Measurements from ENCODE around the gene ZBTB6.

Gene ZBTB6, protein sequence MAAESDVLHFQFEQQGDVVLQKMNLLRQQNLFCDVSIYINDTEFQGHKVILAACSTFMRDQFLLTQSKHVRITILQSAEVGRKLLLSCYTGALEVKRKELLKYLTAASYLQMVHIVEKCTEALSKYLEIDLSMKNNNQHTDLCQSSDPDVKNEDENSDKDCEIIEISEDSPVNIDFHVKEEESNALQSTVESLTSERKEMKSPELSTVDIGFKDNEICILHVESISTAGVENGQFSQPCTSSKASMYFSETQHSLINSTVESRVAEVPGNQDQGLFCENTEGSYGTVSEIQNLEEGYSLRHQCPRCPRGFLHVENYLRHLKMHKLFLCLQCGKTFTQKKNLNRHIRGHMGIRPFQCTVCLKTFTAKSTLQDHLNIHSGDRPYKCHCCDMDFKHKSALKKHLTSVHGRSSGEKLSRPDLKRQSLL

DNA sequence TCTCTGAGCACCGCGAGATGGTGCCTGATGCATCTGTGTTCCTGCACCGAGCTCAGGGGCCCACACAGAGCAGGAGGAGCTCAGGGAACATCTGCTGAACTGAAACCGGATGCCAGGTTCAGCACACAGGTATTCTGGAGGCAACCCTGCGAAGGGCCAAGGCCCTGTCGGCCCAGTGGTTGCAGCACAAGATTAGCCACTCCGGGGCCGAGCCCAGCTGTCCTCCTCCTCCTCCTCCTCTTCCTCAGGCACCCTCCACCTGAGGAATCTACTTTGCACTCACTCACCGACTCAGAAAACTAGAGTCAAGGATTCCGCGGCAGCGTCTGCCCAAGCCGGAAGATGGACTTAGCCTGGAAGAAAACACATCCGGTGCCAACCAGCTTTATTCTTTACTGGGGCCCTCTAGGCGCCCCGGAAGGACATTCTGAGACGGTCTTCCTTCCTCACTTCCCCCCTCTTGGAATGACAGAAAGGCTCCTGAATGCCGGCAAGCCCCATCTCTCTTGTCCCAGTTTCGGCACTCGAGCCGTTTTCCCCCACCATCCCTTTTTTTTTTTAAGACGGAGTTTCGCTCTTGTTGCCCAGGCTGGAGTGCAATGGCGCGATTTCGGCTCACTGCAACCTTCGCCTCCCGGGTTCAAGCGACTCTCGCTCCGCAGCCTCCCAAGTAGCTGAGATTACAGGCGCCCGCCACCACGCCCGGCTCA, at the start of gene ZBTB6:
TSS of gene ZBTB6 (minus strand) at position 360 of the 710 bp plus-strand sequence. CDS start 1,251 bp downstream, outside the sequence.
- peak; percentile 23 to 26 for DNase-seq (ENCODE audit: low read depth in 2 of 2)

DNA sequence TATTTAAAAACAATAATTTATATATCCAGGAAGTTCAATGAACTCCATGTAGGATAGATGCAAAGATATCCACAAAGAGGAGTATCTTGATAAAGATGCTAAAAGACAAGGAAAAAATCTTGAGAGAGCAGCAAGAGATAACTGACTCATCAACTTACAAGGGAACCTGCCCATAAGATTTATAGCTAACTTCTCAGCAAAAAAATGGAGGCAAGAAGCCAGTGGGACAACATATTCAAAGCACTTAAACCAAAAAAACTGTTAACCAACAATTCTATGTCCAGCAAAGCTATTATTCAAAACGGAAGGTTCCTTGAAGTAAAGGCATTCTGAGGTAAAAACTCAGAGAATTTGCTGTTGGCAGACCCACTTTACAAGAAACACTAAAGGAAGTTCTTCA, 48.0 kb upstream of the ZBTB6 start:
- DNase-seq (ENCODE audit: low read depth in 2 of 2): no peak

DNA sequence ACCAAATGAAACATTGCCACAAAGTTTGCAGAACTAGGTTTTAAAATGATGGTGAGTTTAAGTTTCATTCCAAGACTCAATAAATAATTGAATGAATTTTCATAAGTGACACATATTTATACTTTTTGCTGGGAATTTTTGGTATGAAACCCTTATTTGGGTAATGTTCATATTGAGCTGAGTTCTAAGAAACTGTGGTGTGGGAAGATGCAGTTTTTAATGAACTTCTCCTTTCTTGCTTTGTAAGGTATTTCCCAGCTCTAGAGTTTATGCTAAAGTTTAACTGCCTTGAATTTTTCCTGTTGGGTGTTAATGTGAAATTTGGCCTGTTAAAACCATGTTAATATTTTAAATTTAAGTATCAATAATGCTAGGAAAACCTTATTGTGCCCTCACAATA, 42.8 kb upstream of the ZBTB6 start:
- no peak for DNase-seq (ENCODE audit: low read depth in 2 of 2)

DNA sequence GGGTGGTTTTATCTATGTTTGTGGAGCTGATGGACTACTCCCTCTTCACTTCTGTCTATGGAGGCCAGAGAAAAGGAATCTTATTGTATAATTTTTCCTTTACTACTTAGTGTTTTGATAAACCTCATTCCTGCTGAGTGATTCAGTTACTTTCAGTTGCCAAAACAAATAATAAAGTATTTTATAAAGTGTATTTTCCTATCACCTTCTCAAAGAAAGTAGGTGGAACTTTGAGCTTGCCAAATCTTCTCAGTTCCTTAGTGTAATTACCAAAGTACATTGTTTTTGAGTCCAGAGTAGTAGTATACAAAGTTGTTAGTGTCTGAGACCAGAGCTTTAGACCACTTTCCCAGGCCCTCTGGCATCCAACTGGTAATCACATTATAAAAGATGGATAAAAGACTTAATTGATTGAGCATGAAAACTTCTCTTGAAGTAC, 41.1 kb upstream of the ZBTB6 start:
- DNase-seq (ENCODE audit: low read depth in 2 of 2): no peak

DNA sequence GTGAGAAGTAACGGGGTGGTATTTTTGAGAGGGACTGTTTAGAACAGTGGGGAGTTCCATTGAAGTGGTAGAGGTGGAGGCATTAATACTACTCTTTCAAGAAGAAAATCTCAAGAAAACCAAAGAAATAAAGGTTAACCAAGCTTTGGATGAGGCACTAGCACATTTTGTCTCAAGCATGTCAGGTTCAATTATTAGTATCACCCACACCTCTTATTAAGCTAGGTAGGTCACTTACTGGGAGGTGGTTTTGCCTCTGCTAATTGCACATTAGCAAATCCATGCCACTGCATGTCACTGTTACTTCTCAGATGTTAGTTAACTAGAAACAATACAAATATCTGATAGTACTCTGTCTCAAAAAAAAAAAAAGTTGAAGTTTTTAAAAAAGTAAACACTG, 37.9 kb upstream of the ZBTB6 start:
- DNase-seq (ENCODE audit: low read depth in 2 of 2): no peak

DNA sequence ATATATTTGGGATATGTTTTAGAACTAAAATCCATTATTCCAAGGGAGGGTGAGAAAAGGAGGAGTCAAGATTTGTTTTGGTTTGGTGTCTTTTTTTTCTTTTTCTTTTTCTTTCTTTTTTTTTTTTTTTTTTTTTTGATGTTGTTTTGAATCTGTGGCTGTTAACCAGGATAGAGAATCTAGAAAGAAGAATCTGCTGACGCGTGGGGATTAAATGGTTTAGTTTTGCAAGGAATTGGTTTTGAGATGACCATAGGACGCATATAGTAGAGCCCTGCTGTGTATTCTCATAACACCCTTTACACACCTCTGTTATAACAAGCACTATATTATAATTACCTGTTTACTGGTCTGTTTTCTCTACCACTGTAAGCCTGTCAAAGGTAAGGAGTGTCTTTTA, 37.1 kb upstream of the ZBTB6 start:
- no peak for DNase-seq (ENCODE audit: low read depth in 2 of 2)

DNA sequence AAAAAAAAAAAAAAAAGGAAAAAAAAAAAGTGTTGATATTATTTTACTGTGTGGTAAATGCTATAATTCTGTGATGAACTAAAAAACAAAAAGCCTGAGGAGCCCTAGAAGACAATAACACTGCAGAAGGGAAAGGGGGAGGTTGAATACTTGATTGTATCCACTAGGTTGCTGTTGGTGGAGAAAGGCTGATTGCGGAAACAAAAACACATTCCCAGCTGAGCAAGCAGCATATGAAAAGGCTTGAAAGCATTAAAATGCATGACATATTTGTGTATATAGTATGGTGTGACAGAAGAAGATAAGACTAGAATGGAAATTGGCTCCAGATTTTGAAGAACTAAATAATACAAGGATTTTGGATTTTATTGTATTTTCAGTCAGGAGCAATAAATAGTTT, 36.6 kb upstream of the ZBTB6 start:
- no peak for DNase-seq (ENCODE audit: low read depth in 2 of 2)

DNA sequence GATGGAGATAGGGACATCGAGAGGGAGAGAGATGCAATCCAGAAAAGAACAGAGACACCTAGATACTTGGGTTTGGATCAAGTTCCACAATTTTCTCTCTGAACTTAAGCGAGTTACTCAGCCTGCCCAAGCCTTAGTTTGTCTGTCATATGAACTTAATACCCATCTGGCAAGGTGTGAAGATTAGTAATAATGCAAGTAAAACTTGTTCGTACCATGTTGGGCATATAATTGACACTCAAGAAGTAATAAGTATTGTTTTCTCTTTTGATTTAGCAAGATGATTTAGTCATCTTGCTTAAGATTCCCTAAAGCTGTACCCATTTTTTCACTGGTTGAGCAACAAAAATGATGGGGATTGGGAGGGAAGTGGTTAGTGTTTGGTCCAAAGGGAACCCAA, 35.2 kb upstream of the ZBTB6 start:
- no peak for DNase-seq (ENCODE audit: low read depth in 2 of 2)

DNA sequence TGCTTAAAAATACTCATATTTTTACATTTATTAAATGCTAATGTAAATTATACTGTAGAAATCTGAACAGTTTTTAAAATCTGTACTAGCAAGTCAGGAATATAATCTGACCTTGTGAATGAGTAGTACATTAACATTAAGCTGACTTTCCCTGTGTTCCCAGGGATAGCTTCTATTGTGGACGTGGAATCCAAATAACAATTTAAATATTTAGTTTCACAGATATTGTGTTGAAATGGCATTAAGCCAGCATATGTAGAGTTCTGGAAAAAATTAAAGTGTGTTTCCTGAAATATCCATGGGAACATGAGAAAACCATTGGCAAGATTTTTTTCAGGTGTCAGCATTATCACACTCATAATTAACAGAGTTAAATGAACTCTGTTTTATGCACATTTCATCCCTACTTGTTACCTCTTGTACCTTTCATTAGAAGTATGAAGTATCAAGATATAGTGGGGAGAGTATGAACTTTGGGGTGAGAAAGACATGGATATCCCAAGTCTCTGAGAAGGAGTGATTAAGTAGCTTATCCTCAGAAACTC, 33.4 kb upstream of the ZBTB6 start:
- DNase-seq (ENCODE audit: low read depth in 2 of 2): no peak

DNA sequence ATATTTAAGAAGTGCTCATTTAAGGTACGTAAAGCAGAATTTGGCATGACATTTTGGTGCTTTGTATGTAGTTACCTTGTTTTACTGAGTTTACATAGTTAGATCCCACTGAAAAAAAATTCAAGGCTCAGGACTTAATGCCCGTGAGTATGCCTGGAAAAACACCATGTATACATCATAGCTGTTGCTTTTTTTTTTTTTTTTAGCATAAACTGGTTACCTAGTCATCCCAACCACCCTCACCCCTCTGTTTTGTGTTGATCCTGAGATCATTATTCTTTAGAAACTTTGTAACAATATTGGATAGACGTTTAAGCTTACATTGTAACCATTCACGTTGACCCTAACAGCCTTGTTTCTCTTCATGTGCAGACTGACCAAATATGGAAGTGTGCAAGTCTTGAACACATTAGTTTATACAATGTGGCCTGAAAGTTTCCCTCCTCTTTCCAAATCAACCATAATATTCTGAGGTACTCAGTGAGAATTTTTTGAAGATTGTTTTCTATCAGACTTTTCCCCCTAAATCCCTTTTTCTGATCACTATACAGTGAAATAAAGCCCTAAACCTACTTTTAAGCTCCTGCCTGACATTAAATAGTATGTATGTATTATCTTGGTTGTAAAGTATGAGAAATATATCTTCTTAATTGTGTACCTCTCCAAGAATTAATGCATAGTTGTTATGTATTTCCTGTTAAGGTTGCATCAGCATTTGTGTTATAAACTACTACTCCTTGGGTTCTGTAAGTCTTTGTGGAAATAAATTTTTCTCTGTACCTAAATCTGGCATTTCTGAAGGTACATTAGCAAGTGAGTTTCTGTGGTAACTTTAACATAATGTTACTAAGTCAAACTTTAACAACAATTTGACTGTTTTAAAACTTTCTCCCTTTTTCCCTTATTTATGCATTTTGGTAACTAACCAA, 32.1 kb upstream of the ZBTB6 start:
- no peak for DNase-seq (ENCODE audit: low read depth in 2 of 2)

DNA sequence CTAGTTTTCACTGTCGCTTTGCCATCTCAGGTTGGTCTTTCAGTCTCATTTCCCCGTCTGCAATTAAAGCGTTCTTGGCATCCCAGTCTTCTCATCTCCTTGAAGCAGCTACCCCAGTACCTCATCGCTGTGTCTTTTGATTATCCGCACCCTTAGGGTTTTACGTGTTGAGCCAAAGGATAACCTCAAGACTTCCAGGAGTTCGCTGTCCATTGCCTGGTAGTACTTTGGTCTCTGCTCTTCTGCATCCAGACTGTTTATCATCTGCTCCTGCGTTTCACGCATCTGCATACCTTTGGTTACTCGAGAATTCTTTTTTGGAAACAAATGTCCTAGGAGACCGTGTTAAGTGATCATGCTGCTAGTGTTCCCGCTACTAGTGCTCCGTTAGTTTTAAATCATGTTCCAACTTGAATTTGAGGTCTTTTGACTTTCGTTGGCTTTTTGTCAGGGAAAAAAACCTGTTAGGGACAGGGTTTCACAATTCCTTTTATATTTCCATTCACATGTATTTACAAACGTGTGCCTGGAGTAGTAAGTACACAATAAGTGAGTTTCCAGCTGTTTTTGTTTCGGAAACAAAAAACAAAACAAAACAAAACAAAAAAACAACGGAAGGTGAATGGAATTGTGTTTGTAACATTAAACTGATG, 28.6 kb upstream of the ZBTB6 start:
- no peak for DNase-seq (ENCODE audit: low read depth in 2 of 2)

DNA sequence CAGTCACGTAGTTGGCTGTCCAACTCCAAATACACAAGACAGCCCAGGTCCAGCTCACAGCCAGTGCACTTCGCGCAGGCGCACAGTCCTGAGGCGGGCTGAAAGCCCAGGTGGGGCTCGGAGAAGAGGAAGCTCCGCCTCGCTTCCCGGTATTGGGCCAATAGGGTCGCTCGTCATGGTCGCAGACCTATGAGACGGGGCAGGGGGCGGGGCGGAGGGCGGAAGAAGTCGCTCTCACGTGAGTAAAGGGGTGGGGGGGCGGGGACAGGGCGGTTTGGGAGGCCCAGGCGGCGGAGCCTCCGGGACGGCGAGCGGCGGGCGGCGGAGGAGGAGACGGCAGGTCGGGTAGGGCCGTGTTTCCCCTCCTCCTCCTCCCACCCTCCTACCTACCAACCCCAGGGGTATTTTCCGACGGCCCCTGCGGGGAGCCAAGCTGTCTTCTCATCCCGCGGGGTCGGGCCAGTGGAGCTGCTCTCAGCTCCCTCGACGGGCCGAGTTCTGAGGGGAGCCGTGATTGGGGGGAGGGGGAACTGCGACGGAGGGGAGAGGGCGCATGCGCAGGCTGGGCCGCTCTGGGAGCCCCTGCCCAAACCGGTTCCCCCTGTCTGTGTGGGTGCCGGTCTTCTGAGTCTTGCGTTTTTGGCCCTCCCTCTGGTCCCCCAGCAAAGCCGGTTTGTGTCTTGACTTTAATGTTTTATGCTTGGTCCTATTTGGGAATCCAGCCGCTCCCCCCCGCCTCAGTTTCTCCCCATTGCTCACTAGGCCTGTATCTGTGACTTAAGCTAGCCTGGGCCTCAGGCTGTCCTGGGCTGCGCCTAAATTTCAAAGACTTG, 27.8 kb upstream of the ZBTB6 start, which contains the start of gene RABGAP1:
TSS of gene RABGAP1 (plus strand) at position 272 of the 833 bp plus-strand sequence. CDS start 16,040 bp downstream, outside the sequence.
- peak; percentile 94 to 97 for DNase-seq (ENCODE audit: low read depth in 2 of 2)

DNA sequence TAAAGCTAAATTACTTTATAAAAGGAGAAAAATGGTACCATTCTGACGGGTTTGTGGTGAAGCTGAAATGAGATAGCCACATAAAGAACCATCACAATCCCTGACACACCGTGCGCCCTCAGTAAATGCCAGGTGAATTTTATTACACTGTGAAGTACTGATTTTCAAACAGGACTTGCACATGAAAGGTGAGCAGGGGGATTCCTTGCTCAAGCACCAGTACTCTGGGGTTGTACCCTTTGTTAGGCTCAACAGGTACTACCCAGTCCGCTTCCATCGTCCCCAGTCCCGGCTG, 27.3 kb upstream of the ZBTB6 start:
- no peak for DNase-seq (ENCODE audit: low read depth in 2 of 2)

DNA sequence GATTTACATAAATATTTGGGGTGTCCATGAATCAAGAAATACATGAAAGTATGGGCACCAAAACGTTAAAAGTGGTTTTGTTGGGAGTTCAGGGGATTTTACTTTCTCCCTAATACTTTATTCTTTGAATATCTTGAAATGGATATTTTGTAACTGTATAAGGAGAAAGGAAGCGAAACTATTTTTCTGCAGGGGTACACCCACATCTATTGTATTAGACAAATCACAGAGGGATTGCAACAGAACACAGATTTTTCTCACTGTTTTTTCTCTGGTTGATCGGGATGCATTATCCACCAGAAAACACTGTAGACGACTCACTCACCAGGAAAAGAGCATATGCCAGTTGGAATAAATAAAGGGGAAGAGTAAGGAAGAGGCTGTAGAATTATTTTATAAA, 26.5 kb upstream of the ZBTB6 start:
- DNase-seq (ENCODE audit: low read depth in 2 of 2): no peak

DNA sequence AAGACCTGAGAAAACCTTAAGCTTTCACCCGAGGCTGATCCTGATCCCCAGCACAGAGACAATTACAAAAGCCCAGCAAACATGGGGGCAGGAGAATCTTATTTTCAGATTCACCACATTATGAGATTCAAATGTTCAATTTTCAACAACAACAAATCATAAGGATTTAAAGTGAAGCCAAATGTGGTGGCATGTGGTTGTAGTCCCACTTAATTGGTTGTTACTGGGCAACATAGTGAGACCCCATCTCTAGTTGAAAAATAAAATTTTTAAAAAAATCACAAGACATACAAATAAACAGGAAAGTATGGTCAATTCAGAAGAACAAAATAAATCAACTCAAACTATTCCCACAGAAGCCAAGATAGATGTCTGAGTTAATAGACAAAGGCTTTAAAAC, 23.8 kb upstream of the ZBTB6 start:
- no peak for DNase-seq (ENCODE audit: low read depth in 2 of 2)

DNA sequence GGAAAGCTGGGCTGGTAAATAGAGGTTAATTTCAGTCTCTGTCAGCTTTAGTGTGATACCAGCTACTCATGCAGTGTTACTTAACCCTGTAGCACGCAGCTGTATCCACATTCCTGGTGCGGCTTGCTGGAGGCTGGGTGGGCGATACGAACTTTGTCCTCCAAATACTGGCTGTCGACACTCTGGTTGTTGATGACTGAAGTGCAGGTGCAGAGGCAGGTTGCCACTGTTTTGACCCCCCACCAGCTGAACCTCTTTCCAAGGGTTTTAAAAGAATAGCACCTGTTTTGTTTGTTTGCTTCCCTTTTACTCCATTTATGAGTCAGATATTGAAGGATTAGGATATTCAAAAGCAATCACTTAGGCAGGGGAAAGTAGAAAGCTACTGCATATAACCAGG, 23.3 kb upstream of the ZBTB6 start:
- DNase-seq (ENCODE audit: low read depth in 2 of 2): no peak

DNA sequence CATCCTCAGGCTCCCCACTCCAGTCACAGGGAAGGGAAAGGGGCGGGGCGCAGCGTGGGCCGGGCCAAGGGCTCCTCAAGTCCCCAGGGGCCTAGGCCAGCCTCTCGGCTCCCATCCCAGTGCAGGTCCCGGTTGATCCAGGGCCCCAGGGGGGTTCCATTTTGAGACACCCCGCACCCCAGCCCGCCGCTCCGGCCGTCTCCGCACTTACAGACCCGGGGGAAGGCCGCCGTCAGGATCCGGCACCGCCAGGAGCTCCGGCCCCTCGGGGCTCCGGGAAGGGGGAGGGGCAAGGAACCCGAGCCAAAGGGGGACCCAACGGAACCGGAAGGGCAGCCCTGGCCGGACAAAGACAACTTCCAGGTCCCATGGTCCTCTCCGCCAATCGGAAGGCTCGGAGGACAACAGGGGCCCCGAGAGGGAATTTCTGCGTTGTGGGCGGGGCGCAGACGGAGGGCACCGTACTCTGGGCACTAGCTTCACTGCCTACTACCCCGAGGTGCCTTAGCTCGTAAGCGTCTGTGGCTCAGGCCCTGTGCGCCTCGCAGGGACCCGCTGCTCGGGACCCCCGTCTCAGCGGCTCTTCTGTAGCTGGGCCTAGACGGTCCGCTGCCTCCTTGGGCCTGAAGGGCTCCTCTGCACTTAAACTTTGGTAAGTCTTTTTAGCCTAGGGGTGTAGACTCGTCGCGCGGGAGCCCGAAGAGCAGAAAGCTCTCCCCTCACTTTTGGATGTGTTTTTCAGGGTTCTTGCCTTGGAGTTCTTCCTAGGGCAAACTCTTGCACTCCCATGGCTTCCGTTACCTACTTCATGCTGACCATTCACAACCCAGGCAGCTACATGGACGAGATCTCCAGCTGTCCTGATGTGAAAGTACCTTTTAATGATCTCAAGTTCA, 18.4 kb upstream of the ZBTB6 start, which contains the start of gene ZBTB26:
TSS of gene ZBTB26 (minus strand) at position 287 of the 896 bp plus-strand sequence. CDS start 11,578 bp downstream, outside the sequence.
- DNase-seq (ENCODE audit: low read depth in 2 of 2): peak; percentile 75 to 77

DNA sequence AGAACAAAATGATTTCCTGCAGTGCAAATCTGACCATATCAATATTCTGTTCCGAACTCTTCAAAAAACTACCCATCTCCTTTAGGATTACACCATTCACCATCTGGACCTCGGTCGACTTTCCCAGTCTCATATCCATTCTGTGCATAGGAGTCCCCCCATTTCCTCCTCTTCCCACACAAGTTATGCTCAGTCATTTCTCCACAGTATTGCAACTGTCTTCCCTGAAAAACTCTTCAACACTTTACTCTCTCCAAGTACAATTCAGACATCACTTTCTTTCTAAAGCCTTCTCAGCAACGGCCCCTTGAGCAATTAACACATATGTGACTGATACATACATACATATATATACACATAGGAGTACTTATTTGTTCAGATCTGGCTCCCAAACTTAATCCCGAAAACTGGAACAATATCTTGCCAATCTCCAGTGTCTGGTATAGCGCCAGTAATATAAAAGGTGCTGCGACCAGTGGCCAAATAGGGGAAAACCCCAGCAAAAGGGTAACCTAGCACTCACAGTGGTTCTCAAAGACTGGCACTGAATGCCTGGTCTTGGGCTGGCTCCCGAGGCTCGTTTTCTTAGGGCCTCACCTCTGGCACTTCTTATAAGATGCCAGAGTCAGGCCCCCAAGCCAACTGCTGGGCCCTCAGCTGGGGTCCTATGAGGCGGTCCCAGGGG, 17.6 kb upstream of the ZBTB6 start:
- no peak for DNase-seq (ENCODE audit: low read depth in 2 of 2)
